IPS-18c (cell line): ENCODE results near the gene C11orf98.
"Not testable (repeated sequence)": the region's sequence is repeated elsewhere in the genome, so short reads cannot be mapped to it uniquely, and the experiment has no call there.

ENCODE experiments used
- H3K4me3 ChIP-seq: 2 replicates; pipeline ENCODE4 v1.7.0; 2013; ENCODE audit warnings: low read depth, mild to moderate bottlenecking, low read length, moderate library complexity; ENCODE audit not compliant: insufficient read depth
- H3K9me3 ChIP-seq: one replicate; pipeline ENCODE4 v1.6.1; 2013; ENCODE audit warnings: mild to moderate bottlenecking, low read length, moderate library complexity; ENCODE audit not compliant: control insufficient read depth, insufficient read depth

Gene C11orf98

GRCh38 chr11:62632492-62632891, 32.5 kb downstream of the C11orf98 start:
- Histone ChIP-seq H3K9me3 (no peaks in the 10 kb centered on the region), H3K4me3 (no peak overlapping the region)

- Histone ChIP-seq H3K9me3 (no peaks in the 10 kb centered on the region), H3K4me3 (no peak overlapping the region)
Observed at GRCh38 chr11:62627713-62628112, 37.3 kb downstream of the C11orf98 start.

GRCh38 chr11:62622476-62623089, 42.4 kb downstream of the C11orf98 start:
- H3K9me3 ChIP-seq, result no peaks in the 10 kb centered on the region
- H3K4me3 ChIP-seq, result peak overlapping the region; percentile 20; the same call in 1 of the 2 replicates

GRCh38 chr11:62621567-62622470, 43.2 kb downstream of the C11orf98 start, which contains the start of gene B3GAT3:
Gene B3GAT3 (minus strand): TSS chr11:62621986. CDS start chr11:62621947, 39 bp downstream.
- peak within 1 kb of the TSS; percentile 93 for H3K4me3 ChIP-seq
- no peaks in the 10 kb centered on the region for H3K9me3 ChIP-seq

GRCh38 chr11:62621027-62621566, 43.9 kb downstream of the C11orf98 start:
- Histone ChIP-seq H3K4me3 (peak overlapping the region; percentile 93), H3K9me3 (no peaks in the 10 kb centered on the region)

- H3K9me3 ChIP-seq, H3K4me3 ChIP-seq: not testable (repeated sequence)
Observed at GRCh38 chr11:62616957-62617356, 48.1 kb downstream of the C11orf98 start.

GRCh38 chr11:62615521-62615920, 49.5 kb downstream of the C11orf98 start:
- Histone ChIP-seq H3K4me3 (no peak overlapping the region), H3K9me3 (no peaks in the 10 kb centered on the region)

GRCh38 chr11:62614275-62614674, 50.7 kb downstream of the C11orf98 start:
- H3K4me3 ChIP-seq, result no peak overlapping the region
- H3K9me3 ChIP-seq, result no peaks in the 10 kb centered on the region

- H3K9me3 ChIP-seq, result no peaks in the 10 kb centered on the region
- peak overlapping the region; percentile 38 for H3K4me3 ChIP-seq
Observed at GRCh38 chr11:62613291-62613778, 51.7 kb downstream of the C11orf98 start.
